ENCODE measurements around the gene DACH1. TPM values are rescaled to one million over a fixed set of nuclear protein-coding genes. Genes with fewer than 3 reads are reported as not detected.

The DACH1 gene
- total RNA-seq, 4 donors from 2014 or later, result 0.08 to 2.3 (median 0.71) TPM

GRCh38 chr13:71448080-71448630 lies 418.8 kb downstream of the DACH1 start:
- intact Hi-C loops (cut with DNase I), result no loop called here
- TF ChIP-seq, protein P1, sequence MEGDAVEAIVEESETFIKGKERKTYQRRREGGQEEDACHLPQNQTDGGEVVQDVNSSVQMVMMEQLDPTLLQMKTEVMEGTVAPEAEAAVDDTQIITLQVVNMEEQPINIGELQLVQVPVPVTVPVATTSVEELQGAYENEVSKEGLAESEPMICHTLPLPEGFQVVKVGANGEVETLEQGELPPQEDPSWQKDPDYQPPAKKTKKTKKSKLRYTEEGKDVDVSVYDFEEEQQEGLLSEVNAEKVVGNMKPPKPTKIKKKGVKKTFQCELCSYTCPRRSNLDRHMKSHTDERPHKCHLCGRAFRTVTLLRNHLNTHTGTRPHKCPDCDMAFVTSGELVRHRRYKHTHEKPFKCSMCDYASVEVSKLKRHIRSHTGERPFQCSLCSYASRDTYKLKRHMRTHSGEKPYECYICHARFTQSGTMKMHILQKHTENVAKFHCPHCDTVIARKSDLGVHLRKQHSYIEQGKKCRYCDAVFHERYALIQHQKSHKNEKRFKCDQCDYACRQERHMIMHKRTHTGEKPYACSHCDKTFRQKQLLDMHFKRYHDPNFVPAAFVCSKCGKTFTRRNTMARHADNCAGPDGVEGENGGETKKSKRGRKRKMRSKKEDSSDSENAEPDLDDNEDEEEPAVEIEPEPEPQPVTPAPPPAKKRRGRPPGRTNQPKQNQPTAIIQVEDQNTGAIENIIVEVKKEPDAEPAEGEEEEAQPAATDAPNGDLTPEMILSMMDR (IDR thresholded peaks at IDR 0.05), result no peak
- no peak for TF ChIP-seq POLR2A (IDR thresholded peaks at IDR 0.05)
- DNase-seq, result no peak
- H3K9me3 ChIP-seq, result no peaks in the 10 kb centered on the region
- H3K27me3 ChIP-seq, result no peaks in the 10 kb centered on the region
- no peak overlapping the region for H3K4me3 ChIP-seq
- H3K4me1 ChIP-seq, result no peaks in the 10 kb centered on the region
- WGBS, 2 donors, result 39 to 43% methylated on average over 3 of the region's 3 CpGs
- H3K36me3 ChIP-seq, result no peaks in the 10 kb centered on the region
- H3K27ac ChIP-seq, result no peak overlapping the region

- WGBS, 2 donors, result 35 to 44% methylated on average over 1 of the region's 1 CpG
- Histone ChIP-seq H3K4me1 (no peaks in the 10 kb centered on the region), H3K9me3 (no peaks in the 10 kb centered on the region), H3K36me3 (no peaks in the 10 kb centered on the region), H3K27me3 (no peaks in the 10 kb centered on the region), H3K4me3 (no peak overlapping the region), H3K27ac (no peak overlapping the region)
- DNase-seq, result no peak
- no peak for TF ChIP-seq POLR2A (IDR thresholded peaks at IDR 0.05)
- TF ChIP-seq, protein P1 (IDR thresholded peaks at IDR 0.05), result no peak
- intact Hi-C loops (cut with DNase I), result no loop called here
These were observed 429.3 kb downstream of the DACH1 start for GRCh38 chr13:71437704-71438103.

- no peaks in the 10 kb centered on the region for H3K27me3 ChIP-seq
- DNase-seq, result no peak
- H3K4me1 ChIP-seq, result no peaks in the 10 kb centered on the region
- no peak overlapping the region for H3K27ac ChIP-seq
- no peak overlapping the region for H3K4me3 ChIP-seq
- WGBS, 2 donors, result 58 to 64% methylated on average over 4 of the region's 4 CpGs
- intact Hi-C loops (cut with DNase I), result no loop called here
- TF ChIP-seq POLR2A (IDR thresholded peaks at IDR 0.05), result no peak
- TF ChIP-seq, protein P1 (IDR thresholded peaks at IDR 0.05), result no peak
- H3K36me3 ChIP-seq, result no peaks in the 10 kb centered on the region
- H3K9me3 ChIP-seq, result no peaks in the 10 kb centered on the region
These were observed 436.3 kb downstream of the DACH1 start for GRCh38 chr13:71430681-71431080.

DNA sequence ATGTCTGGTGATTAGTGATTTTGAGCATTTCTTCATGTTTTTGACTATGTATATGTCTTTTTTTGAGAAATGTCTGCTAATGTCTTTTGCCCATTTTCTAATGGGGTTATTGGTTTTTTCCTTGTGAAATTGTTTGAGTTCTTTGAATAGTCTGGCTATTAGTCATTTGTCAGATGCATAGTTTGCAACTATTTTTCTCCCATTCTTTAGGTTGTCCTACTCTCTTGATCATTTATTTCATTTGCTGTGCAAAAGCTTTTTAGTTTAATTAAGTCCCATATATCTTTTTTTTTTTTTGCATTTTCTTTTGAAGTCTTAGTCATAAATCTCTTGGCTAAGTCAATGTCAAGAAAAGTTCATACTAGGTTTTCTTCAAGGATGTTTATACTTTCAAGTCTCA lies 449.8 kb downstream of the DACH1 start:
- Histone ChIP-seq H3K4me3 (no peak overlapping the region), H3K27ac (no peak overlapping the region), H3K27me3 (no peaks in the 10 kb centered on the region), H3K9me3 (no peaks in the 10 kb centered on the region), H3K4me1 (no peaks in the 10 kb centered on the region), H3K36me3 (no peaks in the 10 kb centered on the region)
- TF ChIP-seq, protein P1 (IDR thresholded peaks at IDR 0.05), result no peak
- TF ChIP-seq POLR2A (IDR thresholded peaks at IDR 0.05), result no peak
- DNase-seq, result no peak
- intact Hi-C loops (cut with DNase I), result no loop called here

- Histone ChIP-seq H3K9me3 (no peaks in the 10 kb centered on the region), H3K4me1 (no peaks in the 10 kb centered on the region), H3K27me3 (no peaks in the 10 kb centered on the region), H3K36me3 (no peaks in the 10 kb centered on the region), H3K27ac (no peak overlapping the region), H3K4me3 (no peak overlapping the region)
- TF ChIP-seq POLR2A (IDR thresholded peaks at IDR 0.05), result no peak
- TF ChIP-seq, protein P1 (IDR thresholded peaks at IDR 0.05), result no peak
- no peak for DNase-seq
- WGBS, 2 donors, result 60 to 61% methylated on average over 2 of the region's 2 CpGs
- intact Hi-C loops (cut with DNase I), result no loop called here
These were observed 454.8 kb downstream of the DACH1 start for GRCh38 chr13:71412231-71412630.

Data from esophagus squamous epithelium (tissue), 5 donors.